Esophagus (tissue), 2 donors: ENCODE results near the gene GALNT13. TPM values are rescaled to one million over a fixed set of nuclear protein-coding genes. Genes with fewer than 3 reads are reported as not detected.

Experiments
- H3K27ac ChIP-seq, 2 donors: one replicate each; pipeline ENCODE4 v1.5.1; 2013; ENCODE audit warnings: low read depth in 2 of 2, mild to moderate bottlenecking in 2 of 2, inconsistent platforms in 1 of 2, low read length in 1 of 2, moderate library complexity in 1 of 2
- H3K27me3 ChIP-seq, 2 donors: one replicate each; pipeline ENCODE4 v1.6.1; 2013; ENCODE audit warnings: low read length in 2 of 2, control low read depth in 1 of 2, mild to moderate bottlenecking in 1 of 2; ENCODE audit not compliant: insufficient read depth in 2 of 2, control insufficient read depth in 1 of 2
- H3K36me3 ChIP-seq, 2 donors: one replicate each; pipeline ENCODE4 v1.6.1; 2013; ENCODE audit warnings: low read length in 1 of 2; ENCODE audit not compliant: control insufficient read depth in 2 of 2, insufficient read depth in 2 of 2
- H3K4me1 ChIP-seq, 2 donors: one replicate each; pipeline ENCODE4 v1.6.1; 2013; ENCODE audit warnings: low read length in 1 of 2; ENCODE audit not compliant: control insufficient read depth in 2 of 2, insufficient read depth in 2 of 2
- H3K4me3 ChIP-seq, 2 donors: one replicate each; pipeline ENCODE4 v1.5.1; 2013; ENCODE audit warnings: low read length in 2 of 2, mild to moderate bottlenecking in 2 of 2, low read depth in 1 of 2, moderate library complexity in 1 of 2
- H3K9me3 ChIP-seq, 2 donors: one replicate each; pipeline ENCODE4 v1.6.1; 2013; ENCODE audit warnings: mild to moderate bottlenecking in 2 of 2, low read depth in 1 of 2, low read length in 1 of 2, moderate library complexity in 1 of 2; ENCODE audit not compliant: control insufficient read depth in 2 of 2, insufficient read depth in 1 of 2
- WGBS, 2 donors: extraction: QIAGEN DNeasy Blood & Tissue Kit; methylation state at CpG; one replicate each; pipeline ENCODE4 v1.1.7; 2013; 5-methylcytosine and 5-hydroxymethylcytosine counted together
- polyA plus RNA-seq, 2 donors: library from polyadenylated mRNA; stranded (reverse); fragments of 200-250 nt; gene quantifications; one replicate each; pipeline ENCODE4 v1.2.3, GENCODE V29; 2013
- donor health status: healthy with polysubstance abuse.
- donor health status: Bipolar disorder and iron deficiency.

The GALNT13 gene
- polyA plus RNA-seq, 2 donors: 0.02 TPM; not detected in 1

GRCh38 chr2:154484338-154485099, 612.8 kb downstream of the GALNT13 start:
- H3K36me3 ChIP-seq: no peaks in the 10 kb centered on the region
- H3K27me3 ChIP-seq: no peaks in the 10 kb centered on the region
- H3K27ac ChIP-seq: no peak overlapping the region
- no peaks in the 10 kb centered on the region for H3K4me1 ChIP-seq
- no peak overlapping the region for H3K4me3 ChIP-seq
- no peaks in the 10 kb centered on the region for H3K9me3 ChIP-seq
- WGBS, 2 donors: 62 to 76% methylated on average over 4 of the region's 4 CpGs

- no peak overlapping the region for H3K4me3 ChIP-seq
- no peak overlapping the region for H3K27ac ChIP-seq
- no peaks in the 10 kb centered on the region for H3K9me3 ChIP-seq
- no peaks in the 10 kb centered on the region for H3K27me3 ChIP-seq
- H3K4me1 ChIP-seq: no peaks in the 10 kb centered on the region
- 60 to 69% methylated on average over 4 of the region's 4 CpGs for WGBS, 2 donors
- no peaks in the 10 kb centered on the region for H3K36me3 ChIP-seq
These were observed 617.1 kb downstream of the GALNT13 start for GRCh38 chr2:154488801-154489200.

- H3K4me1 ChIP-seq: no peaks in the 10 kb centered on the region
- no peaks in the 10 kb centered on the region for H3K36me3 ChIP-seq
- H3K27ac ChIP-seq: no peak overlapping the region
- no peak overlapping the region for H3K4me3 ChIP-seq
- 82 to 91% methylated on average over 3 of the region's 3 CpGs for WGBS, 2 donors
- no peaks in the 10 kb centered on the region for H3K9me3 ChIP-seq
- H3K27me3 ChIP-seq: no peaks in the 10 kb centered on the region
These were observed 617.6 kb downstream of the GALNT13 start for GRCh38 chr2:154489266-154489858.

GRCh38 chr2:154490530-154490929, 618.8 kb downstream of the GALNT13 start:
- WGBS, 2 donors: 91 to 96% methylated on average over 1 of the region's 1 CpG

GRCh38 chr2:154495455-154495868, 623.7 kb downstream of the GALNT13 start:
- Histone ChIP-seq H3K4me3 (no peak overlapping the region), H3K27ac (no peak overlapping the region), H3K4me1 (no peaks in the 10 kb centered on the region), H3K36me3 (no peaks in the 10 kb centered on the region), H3K27me3 (no peaks in the 10 kb centered on the region), H3K9me3 (no peaks in the 10 kb centered on the region)
- WGBS, 2 donors: 65 to 68% methylated on average over 4 of the region's 4 CpGs

More at GRCh38 chr2:154490530-154490929, 618.8 kb downstream of the GALNT13 start:
- Histone ChIP-seq H3K36me3 (no peaks in the 10 kb centered on the region), H3K27ac (no peak overlapping the region), H3K9me3 (no peaks in the 10 kb centered on the region), H3K27me3 (no peaks in the 10 kb centered on the region), H3K4me3 (no peak overlapping the region), H3K4me1 (no peaks in the 10 kb centered on the region)

GRCh38 chr2:154497019-154497418, 625.3 kb downstream of the GALNT13 start:
- Histone ChIP-seq H3K9me3 (no peaks in the 10 kb centered on the region), H3K27me3 (no peaks in the 10 kb centered on the region), H3K4me1 (no peaks in the 10 kb centered on the region), H3K4me3 (no peak overlapping the region), H3K36me3 (no peaks in the 10 kb centered on the region), H3K27ac (no peak overlapping the region)
